IMR-90 (cell line): Measurements from ENCODE around the gene RNF123. TPM values are rescaled to one million over a fixed set of nuclear protein-coding genes. Genes with fewer than 3 reads are reported as not detected.

Source experiments
- ATAC-seq: fragments of 200-7000 bp; cut with Tn5 transposase; 2 replicates; pipeline ENCODE4 v1.9.1; 2020; ENCODE audit warnings: low read depth, mild to moderate bottlenecking, moderate library complexity
- BruUV-seq: library from RNA; stranded (reverse); fragments of 400-500 nt; replicated peaks from 2 replicates; lab custom pipeline; 2021; lab: Mats Ljungman, UMichigan
- CTCF ChIA-PET: fragments of 300-600 bp; formaldehyde crosslinking; extraction: SDS; loops from one replicate; lab custom pipeline; 2021; ENCODE audit warnings: antibody characterized with exemption; lab: Yijun Ruan, JAX
- POLR2A ChIA-PET: fragments of 300-600 bp; sonication (Branson Sonifier 250); formaldehyde crosslinking; loops from one replicate; lab custom pipeline; 2022; ENCODE audit warnings: antibody characterized with exemption; ENCODE audit not compliant: unreplicated experiment; lab: Charles Lee
- DNase-seq: peaks from one replicate; pipeline ENCODE4 v3.0.0; 2013
- H2AFZ ChIP-seq: replicated peaks from 2 replicates; pipeline ENCODE3; 2013; ENCODE audit warnings: low read length, mild to moderate bottlenecking; ENCODE audit not compliant: poor library complexity
- H2AK5ac ChIP-seq: 2 replicates; pipeline ENCODE4 v1.6.1; 2013; ENCODE audit warnings: low read depth, low read length, inconsistent platforms
- H2AK9ac ChIP-seq: replicated peaks from 2 replicates; pipeline ENCODE3; 2013; ENCODE audit warnings: mild to moderate bottlenecking, low read depth, low read length, moderate library complexity; ENCODE audit not compliant: poor library complexity
- H2BK120ac ChIP-seq: 2 replicates; pipeline ENCODE4 v1.6.1; 2013; ENCODE audit warnings: low read depth, low read length, inconsistent platforms
- H2BK15ac ChIP-seq: 3 replicates; pipeline ENCODE4 v1.6.1; 2013; ENCODE audit warnings: low read depth, low read length, inconsistent platforms
- H2BK20ac ChIP-seq: 2 replicates; pipeline ENCODE4 v1.6.1; 2013; ENCODE audit warnings: low read depth, mild to moderate bottlenecking, inconsistent platforms, low read length, moderate library complexity
- H2BK5ac ChIP-seq: 2 replicates; pipeline ENCODE4 v1.6.1; 2013; ENCODE audit warnings: mild to moderate bottlenecking, low read depth, low read length, inconsistent platforms; ENCODE audit not compliant: poor library complexity, severe bottlenecking
- H3K14ac ChIP-seq: replicated peaks from 2 replicates; pipeline ENCODE4 v1.6.1; 2013; ENCODE audit warnings: low read depth, low read length, inconsistent platforms
- H3K18ac ChIP-seq: 2 replicates; pipeline ENCODE4 v1.6.1; 2013; ENCODE audit warnings: low read depth, low read length, control low read depth
- H3K23ac ChIP-seq: 2 replicates; pipeline ENCODE4 v1.6.1; 2013; ENCODE audit warnings: low read depth, low read length, inconsistent platforms
- H3K27ac ChIP-seq: 2 replicates; pipeline ENCODE4 v1.5.1; 2013; ENCODE audit warnings: mild to moderate bottlenecking, control low read depth, low read length; ENCODE audit not compliant: insufficient read depth
- H3K27me3 ChIP-seq: 2 replicates; pipeline ENCODE4 v1.6.1; 2013; ENCODE audit warnings: low read length; ENCODE audit not compliant: control insufficient read depth, insufficient read depth
- H3K36me3 ChIP-seq: 2 replicates; pipeline ENCODE4 v1.6.1; 2013; ENCODE audit warnings: low read length, mixed read lengths; ENCODE audit not compliant: control insufficient read depth, insufficient read depth
- H3K4ac ChIP-seq: 2 replicates; pipeline ENCODE4 v1.6.1; 2013; ENCODE audit warnings: low read depth, low read length, inconsistent platforms
- H3K4me1 ChIP-seq: 2 replicates; pipeline ENCODE4 v1.6.1; 2013; ENCODE audit warnings: low read length, mixed read lengths; ENCODE audit not compliant: control insufficient read depth, insufficient read depth
- H3K4me2 ChIP-seq: 2 replicates; pipeline ENCODE4 v1.6.1; 2013; ENCODE audit warnings: low read depth, mild to moderate bottlenecking, control low read depth, low read length, moderate library complexity
- H3K4me3 ChIP-seq: 2 replicates; pipeline ENCODE4 v1.5.1; 2013; ENCODE audit warnings: low read depth, mild to moderate bottlenecking, control low read depth, low read length, moderate library complexity; ENCODE audit not compliant: insufficient read depth
- H3K56ac ChIP-seq: 2 replicates; pipeline ENCODE4 v1.6.1; 2013; ENCODE audit warnings: low read length, inconsistent platforms; ENCODE audit not compliant: insufficient read depth; ENCODE audit errors: extremely low read depth
- H3K79me1 ChIP-seq, 2 experiments: 2 replicates each; pipeline ENCODE4 v1.6.1; 2013; ENCODE audit warnings: low read length in 2 of 2, inconsistent platforms in 1 of 2, low read depth in 1 of 2
- H3K9ac ChIP-seq: 2 replicates; pipeline ENCODE4 v1.6.1; 2013; ENCODE audit warnings: low read depth, low read length, control low read depth
- H3K9me1 ChIP-seq: 2 replicates; pipeline ENCODE4 v1.6.1; 2013; ENCODE audit warnings: low read length, inconsistent platforms; ENCODE audit not compliant: insufficient read depth
- H3K9me3 ChIP-seq: 2 replicates; pipeline ENCODE4 v1.6.1; 2013; ENCODE audit warnings: low read length; ENCODE audit not compliant: control insufficient read depth, insufficient read depth
- H4K20me1 ChIP-seq: 2 replicates; pipeline ENCODE4 v1.6.1; 2013; ENCODE audit warnings: low read length, inconsistent platforms; ENCODE audit not compliant: insufficient read depth
- H4K5ac ChIP-seq: 2 replicates; pipeline ENCODE4 v1.6.1; 2013; ENCODE audit warnings: mild to moderate bottlenecking, low read depth, low read length, control low read depth
- H4K8ac ChIP-seq, 2 experiments: 2 replicates each; pipeline ENCODE4 v1.6.1; 2013; ENCODE audit warnings: low read depth in 2 of 2, low read length in 2 of 2, control low read depth in 1 of 2, inconsistent platforms in 1 of 2
- H4K91ac ChIP-seq: 2 replicates; pipeline ENCODE4 v1.6.1; 2013; ENCODE audit warnings: low read depth, low read length, inconsistent platforms; ENCODE audit not compliant: insufficient read depth
- MXI1 ChIP-seq: IDR thresholded peaks from 2 replicates; pipeline ENCODE4 v1.6.1; 2012; ENCODE audit warnings: low read depth, mild to moderate bottlenecking, low read length, moderate library complexity, borderline replicate concordance
- WGBS, 2 experiments: methylation state at CpG; one replicate each; pipeline versions ENCODE4 v1.1.5 to v1.1.7; 2013; ENCODE audit warnings: missing lambda C conversion rate in 2 of 2; ENCODE audit not compliant: insufficient read length in 1 of 2; ENCODE audit errors: extremely low coverage in 2 of 2; 5-methylcytosine and 5-hydroxymethylcytosine counted together
- dilution Hi-C: fragments of 300-500 bp; cut with HindIII; formaldehyde crosslinking; loops from one replicate; pipeline ENCODE4 v1.14.3; 2018; ENCODE audit warnings: low sequenced_read_pairs; ENCODE audit not compliant: unreplicated experiment
- in situ Hi-C: fragments of 300-500 bp; cut with MboI; formaldehyde crosslinking; loops from 3 replicates; pipeline ENCODE4 v1.14.3; 2019; ENCODE audit warnings: low sequenced_read_pairs, inconsistent platforms, mixed read lengths
- intact Hi-C: fragments of 100-400 bp; cut with micrococcal nuclease; formaldehyde crosslinking; loops from 2 replicates; pipeline ENCODE4 v1.10.0; 2022
- polyA plus RNA-seq, 3 experiments: library from polyadenylated mRNA; depleted of rRNA; stranded (reverse); fragments of >200 nt; gene quantifications; 2 replicates each; pipeline ENCODE4 v1.2.3, GENCODE V29; 2012; ENCODE audit warnings: low replicate concordance in 1 of 3
- total RNA-seq: library from RNA; depleted of rRNA; stranded (reverse); fragments of >200 nt; gene quantifications from 2 replicates; pipeline ENCODE4 v1.2.3, GENCODE V29; 2012
- TF ChIP-seq, protein P1 (sequence below): fragments of 150-350 bp; IDR thresholded peaks from 2 replicates; pipeline ENCODE4 v1.6.1; 2017; ENCODE audit warnings: mild to moderate bottlenecking, antibody characterized with exemption, low read length, low read depth

The RNF123 gene
- total and polyA plus RNA-seq, 2 of the 4 experiments (the other 2 are of a cell fraction): 13.4 to 37.7 TPM

DNA sequence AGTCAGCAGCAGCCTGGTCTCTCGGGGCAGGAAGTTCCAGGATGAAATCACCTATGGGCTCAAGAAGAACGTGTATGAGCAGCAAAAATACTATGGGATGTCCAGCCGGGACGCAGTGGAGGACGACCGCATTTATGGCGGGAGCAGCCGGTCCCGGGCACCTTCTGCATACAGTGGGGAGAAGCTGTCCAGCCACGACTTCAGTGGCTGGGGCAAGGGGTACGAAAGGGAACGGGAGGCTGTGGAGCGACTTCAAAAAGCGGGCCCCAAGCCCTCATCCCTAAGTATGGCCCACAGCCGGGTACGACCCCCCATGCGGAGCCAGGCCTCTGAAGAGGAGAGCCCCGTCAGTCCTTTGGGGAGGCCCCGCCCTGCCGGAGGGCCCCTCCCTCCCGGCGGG, 27.3 kb upstream of the RNF123 start:
- POLR2A ChIA-PET: no interaction called here
- no peak overlapping the region for H2BK5ac ChIP-seq
- 85% methylated on average over 6 of the region's 22 CpGs; no CpG with 5 or more reads in 1 of the 2 experiments for WGBS, 2 experiments
- H3K36me3 ChIP-seq: no peaks in the 10 kb centered on the region
- H3K27me3 ChIP-seq: peaks cover 29% of the 10 kb centered on the region
- H3K79me1 ChIP-seq: no peaks in the 10 kb centered on the region
- H4K8ac ChIP-seq: no peak overlapping the region
- H3K14ac ChIP-seq: no peak overlapping the region
- no peaks in the 10 kb centered on the region; the same call in 1 of the 2 replicates for H4K20me1 ChIP-seq
- no peak overlapping the region for H2AFZ ChIP-seq
- CTCF ChIA-PET: no interaction called here
- H3K56ac ChIP-seq: no peak overlapping the region
- H3K23ac ChIP-seq: no peak overlapping the region
- in situ Hi-C loops (no loop called here), intact Hi-C loops (no loop called here), dilution Hi-C loops (no loop called here)
- H3K27ac ChIP-seq: no peak overlapping the region
- no peak for ATAC-seq
- H3K18ac ChIP-seq: no peak overlapping the region
- no peaks in the 10 kb centered on the region for H3K9me3 ChIP-seq
- H3K9ac ChIP-seq: no peak overlapping the region
- H3K4me1 ChIP-seq: no peaks in the 10 kb centered on the region
- no peak overlapping the region for H4K5ac ChIP-seq
- H3K4me3 ChIP-seq: no peak overlapping the region
- TF ChIP-seq MXI1: no peak
- TF ChIP-seq, protein P1, sequence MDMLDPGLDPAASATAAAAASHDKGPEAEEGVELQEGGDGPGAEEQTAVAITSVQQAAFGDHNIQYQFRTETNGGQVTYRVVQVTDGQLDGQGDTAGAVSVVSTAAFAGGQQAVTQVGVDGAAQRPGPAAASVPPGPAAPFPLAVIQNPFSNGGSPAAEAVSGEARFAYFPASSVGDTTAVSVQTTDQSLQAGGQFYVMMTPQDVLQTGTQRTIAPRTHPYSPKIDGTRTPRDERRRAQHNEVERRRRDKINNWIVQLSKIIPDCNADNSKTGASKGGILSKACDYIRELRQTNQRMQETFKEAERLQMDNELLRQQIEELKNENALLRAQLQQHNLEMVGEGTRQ: no peak
- no peak overlapping the region for H2AK5ac ChIP-seq
- H2BK15ac ChIP-seq: no peak overlapping the region
- no peak overlapping the region for H3K4me2 ChIP-seq
- H4K91ac ChIP-seq: no peak overlapping the region
- H3K9me1 ChIP-seq: no peaks in the 10 kb centered on the region
- H2BK120ac ChIP-seq: no peak overlapping the region
- H2AK9ac ChIP-seq: no peak overlapping the region
- BruUV-seq: no TSS peak
- DNase-seq: no peak
- H3K4ac ChIP-seq: no peak overlapping the region
- H2BK20ac ChIP-seq: no peak overlapping the region
